ENCODE data around the gene TRPM4.
"Not testable (repeated sequence)": the region's sequence is repeated elsewhere in the genome, so short reads cannot be mapped to it uniquely, and the experiment has no call there.

TRPM4 gene

GRCh38 chr19:49186108-49186507 lies 28.5 kb downstream of the TRPM4 start:
- DNase-seq (ENCODE audit: low read depth in 3 of 3, low spot score in 1 of 3): no peak

GRCh38 chr19:49188626-49189200 lies 31.1 kb downstream of the TRPM4 start:
- no peak for DNase-seq (ENCODE audit: low read depth in 3 of 3, low spot score in 1 of 3)

GRCh38 chr19:49189259-49189658 lies 31.7 kb downstream of the TRPM4 start:
- DNase-seq (ENCODE audit: low read depth in 3 of 3, low spot score in 1 of 3): no peak

GRCh38 chr19:49190781-49191180 lies 33.2 kb downstream of the TRPM4 start:
- DNase-seq (ENCODE audit: low read depth in 3 of 3, low spot score in 1 of 3): no peak

GRCh38 chr19:49193822-49194394 lies 36.3 kb downstream of the TRPM4 start:
- DNase-seq (ENCODE audit: low read depth in 3 of 3, low spot score in 1 of 3): no peak

GRCh38 chr19:49194408-49194807 lies 36.8 kb downstream of the TRPM4 start:
- no peak for DNase-seq (ENCODE audit: low read depth in 3 of 3, low spot score in 1 of 3)

GRCh38 chr19:49196527-49197240 lies 39.1 kb downstream of the TRPM4 start:
- DNase-seq (ENCODE audit: low read depth in 3 of 3, low spot score in 1 of 3): no peak

- DNase-seq (ENCODE audit: low read depth in 3 of 3, low spot score in 1 of 3): no peak
Measured at GRCh38 chr19:49200238-49200862, 42.8 kb downstream of the TRPM4 start.

GRCh38 chr19:49201042-49201441 lies 43.5 kb downstream of the TRPM4 start:
- no peak for DNase-seq (ENCODE audit: low read depth in 3 of 3, low spot score in 1 of 3)

GRCh38 chr19:49205114-49205513 lies 47.5 kb downstream of the TRPM4 start:
- DNase-seq (ENCODE audit: low read depth in 3 of 3, low spot score in 1 of 3): no peak

- DNase-seq (ENCODE audit: low read depth in 3 of 3, low spot score in 1 of 3): not testable (repeated sequence)
Measured at GRCh38 chr19:49209502-49209901, 51.9 kb downstream of the TRPM4 start.

- DNase-seq (ENCODE audit: low read depth in 3 of 3, low spot score in 1 of 3): peak in 1 of 3 donors; percentile 20
Measured at GRCh38 chr19:49210108-49210900, 52.7 kb downstream of the TRPM4 start.

GRCh38 chr19:49210901-49211451 lies 53.4 kb downstream of the TRPM4 start:
- DNase-seq (ENCODE audit: low read depth in 3 of 3, low spot score in 1 of 3): no peak

- no peak for DNase-seq (ENCODE audit: low read depth in 3 of 3, low spot score in 1 of 3)
Measured at GRCh38 chr19:49212016-49212701, 54.6 kb downstream of the TRPM4 start.

- no peak for DNase-seq (ENCODE audit: low read depth in 3 of 3, low spot score in 1 of 3)
Measured at GRCh38 chr19:49213791-49214190, 56.2 kb downstream of the TRPM4 start.

- DNase-seq (ENCODE audit: low read depth in 3 of 3, low spot score in 1 of 3): no peak
Measured at GRCh38 chr19:49214701-49215100, 57.1 kb downstream of the TRPM4 start.

GRCh38 chr19:49216071-49216470 lies 58.5 kb downstream of the TRPM4 start:
- DNase-seq (ENCODE audit: low read depth in 3 of 3, low spot score in 1 of 3): no peak

- DNase-seq (ENCODE audit: low read depth in 3 of 3, low spot score in 1 of 3): no peak
Measured at GRCh38 chr19:49217382-49217781, 59.8 kb downstream of the TRPM4 start.

- no peak for DNase-seq (ENCODE audit: low read depth in 3 of 3, low spot score in 1 of 3)
Measured at GRCh38 chr19:49222011-49222410, 64.4 kb downstream of the TRPM4 start.

GRCh38 chr19:49222528-49222927 lies 64.9 kb downstream of the TRPM4 start:
- no peak for DNase-seq (ENCODE audit: low read depth in 3 of 3, low spot score in 1 of 3)

All from stimulated activated CD4-positive, alpha-beta T cell treated with anti-CD3 and anti-CD28 coated beads, TNF-alpha, amount 100 ng/mL, for 1 hour (primary cell).